Ishikawa (cell line): ENCODE data around the gene PSMF1.

ENCODE experiments used
- CEBPB ChIP-seq: IDR thresholded peaks from 2 replicates; pipeline ENCODE4 v1.6.1; 2012
- CREB1 ChIP-seq: IDR thresholded peaks from 2 replicates; pipeline ENCODE4 v1.6.1; 2012; ENCODE audit warnings: low read depth
- EGR1 ChIP-seq: IDR thresholded peaks from 2 replicates; pipeline ENCODE4 v1.6.1; 2012
- EP300 ChIP-seq: IDR thresholded peaks from 2 replicates; pipeline ENCODE4 v1.6.1; 2012; ENCODE audit warnings: borderline replicate concordance
- FOXM1 ChIP-seq: IDR thresholded peaks from 2 replicates; pipeline ENCODE4 v1.6.1; 2012; ENCODE audit warnings: low read depth, borderline replicate concordance
- NFIC ChIP-seq: IDR thresholded peaks from 2 replicates; pipeline ENCODE4 v1.6.1; 2012
- RAD21 ChIP-seq: IDR thresholded peaks from 2 replicates; pipeline ENCODE4 v1.6.1; 2012; ENCODE audit warnings: low read depth
- TAF1 ChIP-seq: IDR thresholded peaks from 2 replicates; pipeline ENCODE4 v1.6.1; 2012; ENCODE audit warnings: low read depth, mild to moderate bottlenecking
- TCF12 ChIP-seq: IDR thresholded peaks from 2 replicates; pipeline ENCODE4 v1.6.1; 2012; ENCODE audit warnings: low read depth
- TEAD4 ChIP-seq: IDR thresholded peaks from 2 replicates; pipeline ENCODE4 v1.6.1; 2012
- YY1 ChIP-seq: IDR thresholded peaks from 2 replicates; pipeline ENCODE4 v1.6.1; 2012; ENCODE audit warnings: low read depth
- ZBTB7A ChIP-seq: IDR thresholded peaks from 2 replicates; pipeline ENCODE4 v1.6.1; 2012; ENCODE audit warnings: low read depth
- TF ChIP-seq, protein P1 (sequence below): IDR thresholded peaks from 2 replicates; pipeline ENCODE4 v1.6.1; 2012
- TF ChIP-seq, protein P2 (sequence below): IDR thresholded peaks from 2 replicates; pipeline ENCODE4 v1.6.1; 2012
- TF ChIP-seq, protein P3 (sequence below): IDR thresholded peaks from 2 replicates; pipeline ENCODE4 v1.6.1; 2012; ENCODE audit warnings: low read depth, mild to moderate bottlenecking

Gene PSMF1

DNA sequence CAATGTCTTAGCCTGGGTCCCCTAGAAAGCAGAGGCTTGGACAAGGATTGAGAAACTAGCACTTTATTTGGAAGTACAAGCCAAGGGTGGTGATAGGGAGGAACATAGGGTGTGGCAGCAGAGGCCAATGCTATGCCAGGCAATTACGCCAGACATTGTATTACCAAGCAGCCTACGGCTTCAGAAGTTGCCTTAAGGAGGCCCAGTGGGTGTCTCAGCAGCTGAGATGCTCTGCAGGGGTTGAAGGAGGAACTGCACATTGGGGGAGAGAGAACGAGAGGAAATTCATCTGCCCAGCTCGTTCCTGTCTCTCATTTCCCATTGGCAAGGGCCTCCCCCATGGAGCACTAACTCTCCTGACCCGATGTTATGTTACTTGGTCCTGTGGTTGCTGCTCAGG is 85.7 kb downstream of the PSMF1 start:
- TF ChIP-seq TCF12 (no peak), ZBTB7A (no peak), YY1 (no peak), EP300 (no peak), FOXM1 (no peak), NFIC (no peak), EGR1 (no peak), CEBPB (no peak), TEAD4 (no peak), CREB1 (no peak), TAF1 (no peak), RAD21 (no peak)
- TF ChIP-seq, protein P1, sequence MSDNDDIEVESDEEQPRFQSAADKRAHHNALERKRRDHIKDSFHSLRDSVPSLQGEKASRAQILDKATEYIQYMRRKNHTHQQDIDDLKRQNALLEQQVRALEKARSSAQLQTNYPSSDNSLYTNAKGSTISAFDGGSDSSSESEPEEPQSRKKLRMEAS = no peak
- TF ChIP-seq, protein P2, sequence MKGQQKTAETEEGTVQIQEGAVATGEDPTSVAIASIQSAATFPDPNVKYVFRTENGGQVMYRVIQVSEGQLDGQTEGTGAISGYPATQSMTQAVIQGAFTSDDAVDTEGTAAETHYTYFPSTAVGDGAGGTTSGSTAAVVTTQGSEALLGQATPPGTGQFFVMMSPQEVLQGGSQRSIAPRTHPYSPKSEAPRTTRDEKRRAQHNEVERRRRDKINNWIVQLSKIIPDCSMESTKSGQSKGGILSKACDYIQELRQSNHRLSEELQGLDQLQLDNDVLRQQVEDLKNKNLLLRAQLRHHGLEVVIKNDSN = no peak
- TF ChIP-seq, protein P3, sequence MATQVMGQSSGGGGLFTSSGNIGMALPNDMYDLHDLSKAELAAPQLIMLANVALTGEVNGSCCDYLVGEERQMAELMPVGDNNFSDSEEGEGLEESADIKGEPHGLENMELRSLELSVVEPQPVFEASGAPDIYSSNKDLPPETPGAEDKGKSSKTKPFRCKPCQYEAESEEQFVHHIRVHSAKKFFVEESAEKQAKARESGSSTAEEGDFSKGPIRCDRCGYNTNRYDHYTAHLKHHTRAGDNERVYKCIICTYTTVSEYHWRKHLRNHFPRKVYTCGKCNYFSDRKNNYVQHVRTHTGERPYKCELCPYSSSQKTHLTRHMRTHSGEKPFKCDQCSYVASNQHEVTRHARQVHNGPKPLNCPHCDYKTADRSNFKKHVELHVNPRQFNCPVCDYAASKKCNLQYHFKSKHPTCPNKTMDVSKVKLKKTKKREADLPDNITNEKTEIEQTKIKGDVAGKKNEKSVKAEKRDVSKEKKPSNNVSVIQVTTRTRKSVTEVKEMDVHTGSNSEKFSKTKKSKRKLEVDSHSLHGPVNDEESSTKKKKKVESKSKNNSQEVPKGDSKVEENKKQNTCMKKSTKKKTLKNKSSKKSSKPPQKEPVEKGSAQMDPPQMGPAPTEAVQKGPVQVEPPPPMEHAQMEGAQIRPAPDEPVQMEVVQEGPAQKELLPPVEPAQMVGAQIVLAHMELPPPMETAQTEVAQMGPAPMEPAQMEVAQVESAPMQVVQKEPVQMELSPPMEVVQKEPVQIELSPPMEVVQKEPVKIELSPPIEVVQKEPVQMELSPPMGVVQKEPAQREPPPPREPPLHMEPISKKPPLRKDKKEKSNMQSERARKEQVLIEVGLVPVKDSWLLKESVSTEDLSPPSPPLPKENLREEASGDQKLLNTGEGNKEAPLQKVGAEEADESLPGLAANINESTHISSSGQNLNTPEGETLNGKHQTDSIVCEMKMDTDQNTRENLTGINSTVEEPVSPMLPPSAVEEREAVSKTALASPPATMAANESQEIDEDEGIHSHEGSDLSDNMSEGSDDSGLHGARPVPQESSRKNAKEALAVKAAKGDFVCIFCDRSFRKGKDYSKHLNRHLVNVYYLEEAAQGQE = no peak

DNA sequence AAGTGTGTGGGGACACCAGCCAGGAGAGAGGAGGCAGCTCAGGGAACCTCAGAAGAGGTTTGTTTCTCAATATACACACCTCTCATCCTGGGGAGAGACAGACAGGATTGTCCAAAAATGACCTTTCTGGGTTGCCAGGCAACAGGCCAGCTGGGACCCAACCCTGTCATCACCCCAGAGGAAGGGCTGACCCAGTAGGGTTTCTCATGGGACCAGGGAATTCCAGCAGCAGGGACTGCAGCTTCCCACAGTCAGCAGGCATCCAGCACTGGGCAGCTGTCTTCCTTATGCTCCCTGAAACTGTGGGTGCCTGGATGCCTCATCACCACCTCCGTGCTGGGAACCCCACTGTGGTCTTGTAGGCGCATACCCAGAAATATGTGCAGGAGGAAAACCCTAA is 86.2 kb downstream of the PSMF1 start:
- no peak for TF ChIP-seq EP300
- no peak for TF ChIP-seq TAF1
- TF ChIP-seq RAD21 = no peak
- TF ChIP-seq, protein P3 = no peak
- no peak for TF ChIP-seq TCF12
- TF ChIP-seq YY1 = no peak
- no peak for TF ChIP-seq ZBTB7A
- TF ChIP-seq TEAD4 = no peak
- no peak for TF ChIP-seq NFIC

DNA sequence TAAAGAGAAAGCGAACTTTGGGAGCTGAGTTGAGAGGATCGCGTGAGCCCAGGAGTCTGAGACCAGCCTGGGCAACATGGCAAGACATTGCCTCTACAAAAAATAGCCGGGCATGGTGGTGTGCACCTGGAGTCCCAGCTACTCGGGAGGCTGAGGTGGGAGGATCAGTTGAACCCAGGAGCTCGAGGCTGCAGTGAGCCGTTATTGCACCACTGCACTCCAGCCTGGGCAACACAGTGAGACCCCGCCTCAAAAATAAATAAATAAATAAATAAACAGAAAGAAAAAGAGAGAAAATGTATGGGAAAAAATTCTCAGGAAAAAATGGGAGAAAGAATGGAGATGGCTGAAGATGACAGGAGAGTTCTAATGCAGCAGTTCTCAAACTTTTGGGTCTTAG is 87.4 kb downstream of the PSMF1 start:
- no peak for TF ChIP-seq TEAD4
- no peak for TF ChIP-seq RAD21
- TF ChIP-seq, protein P1 = no peak
- no peak for TF ChIP-seq YY1
- no peak for TF ChIP-seq TCF12
- TF ChIP-seq EGR1 = no peak
- no peak for TF ChIP-seq ZBTB7A
- TF ChIP-seq CREB1 = no peak
- no peak for TF ChIP-seq EP300
- TF ChIP-seq, protein P3 = no peak
- no peak for TF ChIP-seq NFIC
- no peak for TF ChIP-seq FOXM1
- TF ChIP-seq, protein P2 = no peak
- no peak for TF ChIP-seq TAF1
- no peak for TF ChIP-seq CEBPB

DNA sequence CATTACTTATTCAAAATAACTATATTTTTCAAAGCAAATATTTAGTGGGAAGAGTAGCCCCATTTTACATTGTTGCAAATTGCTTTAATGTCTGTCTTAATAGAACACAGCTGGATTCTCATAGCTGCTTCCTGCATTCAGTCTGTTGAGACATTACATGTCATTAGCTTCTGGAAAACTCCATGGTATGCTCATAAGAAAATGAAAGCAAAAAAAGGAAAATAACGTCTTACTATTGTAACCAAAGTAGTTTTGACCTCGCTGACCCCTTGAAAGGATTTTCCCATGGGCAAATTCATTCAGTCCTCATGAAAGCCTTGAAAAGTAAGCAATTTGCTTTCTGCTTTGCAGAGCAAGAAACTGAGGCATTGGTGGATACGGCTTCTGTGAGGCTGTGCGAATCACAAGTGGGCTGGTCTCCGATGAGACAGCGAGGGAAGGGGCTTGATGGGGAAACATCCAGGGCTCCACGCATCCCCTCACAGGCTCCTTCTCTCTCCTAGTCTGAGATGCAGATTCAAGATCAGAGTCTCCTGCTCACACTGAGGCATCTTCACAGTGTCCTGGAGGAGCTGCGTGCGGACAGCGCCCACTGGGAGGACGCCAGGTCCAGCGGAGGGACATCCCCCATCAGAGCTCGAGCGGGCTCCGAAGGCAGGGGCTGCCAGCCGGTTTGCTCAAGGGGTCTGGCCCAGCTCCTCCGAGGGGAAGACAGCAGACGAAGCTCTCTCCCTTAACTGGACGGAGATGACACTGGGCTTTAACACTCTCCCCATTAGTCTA is 88.2 kb downstream of the PSMF1 start:
- TF ChIP-seq TCF12 = no peak
